T-cell (primary cell): ENCODE results near the gene ABCB9. TPM values are rescaled to one million over a fixed set of nuclear protein-coding genes. Genes with fewer than 3 reads are reported as not detected.

Experiments used
- ATAC-seq, 4 experiments: fragments of 200-7000 bp in 3 of 4; fragments of 150-1000 bp in 1 of 4; cut with Tn5 transposase; replicated peaks in 1 of 4; 1 replicate in 3 of 4; 2 replicates in 1 of 4; pipeline ENCODE4 v1.10.0; 2021; ENCODE audit warnings: moderate library complexity in 3 of 4, mild to moderate bottlenecking in 2 of 4, moderate number of reproducible peaks in 1 of 4
- CTCF ChIA-PET, 2 donors: fragments of 300-600 bp; sonication (Branson Sonifier 250); formaldehyde crosslinking; loops; one replicate each; lab custom pipeline; 2022; ENCODE audit warnings: antibody characterized with exemption in 2 of 2; lab: Charles Lee
- POLR2A ChIA-PET, 2 donors: fragments of 300-600 bp; sonication (Branson Sonifier 250); formaldehyde crosslinking; loops; one replicate each; lab custom pipeline; 2022; ENCODE audit warnings: antibody characterized with exemption in 2 of 2; lab: Charles Lee
- DNase-seq, 35 experiments: peaks; one replicate each; pipeline versions ENCODE4 v3.0.0 to v3.0.0-alpha.2; 2013 to 2023
- H3K27ac ChIP-seq: one replicate; pipeline ENCODE4 v1.5.1; 2013; ENCODE audit warnings: low read length
- H3K27me3 ChIP-seq, 2 experiments: replicated peaks in 1 of 2; 1 replicate in 1 of 2; 2 replicates in 1 of 2; pipeline versions ENCODE4 v1.6.1 to v1.7.0; 2013; ENCODE audit warnings: low read length in 1 of 2, mixed read lengths in 1 of 2; ENCODE audit not compliant: control insufficient read depth in 2 of 2, insufficient read depth in 2 of 2; ENCODE audit errors: extremely low read depth in 1 of 2
- H3K36me3 ChIP-seq, 2 donors: 1 replicate in 1 of 2; 2 replicates in 1 of 2; pipeline versions ENCODE4 v1.6.1 to v1.7.0; 2013; ENCODE audit warnings: low read length in 1 of 2; ENCODE audit not compliant: control insufficient read depth in 2 of 2, insufficient read depth in 1 of 2; ENCODE audit errors: extremely low read depth in 1 of 2
- H3K4me1 ChIP-seq, 2 experiments: 1 replicate in 1 of 2; 2 replicates in 1 of 2; pipeline versions ENCODE4 v1.6.1 to v1.7.0; 2013; ENCODE audit warnings: low read length in 2 of 2, mixed read lengths in 1 of 2; ENCODE audit not compliant: insufficient read depth in 2 of 2, control insufficient read depth in 1 of 2; ENCODE audit errors: extremely low read depth in 1 of 2
- H3K4me3 ChIP-seq, 2 donors: 1 replicate in 1 of 2; 2 replicates in 1 of 2; pipeline versions ENCODE4 v1.5.1 to v1.7.0; 2013; ENCODE audit warnings: mild to moderate bottlenecking in 2 of 2, low read length in 1 of 2, moderate library complexity in 1 of 2; ENCODE audit not compliant: control insufficient read depth in 1 of 2; ENCODE audit errors: extremely low read depth in 1 of 2
- H3K9me3 ChIP-seq: 2 replicates; pipeline ENCODE4 v1.7.0; 2013
- H3K27ac Mint-ChIP-seq, 2 donors: one replicate each; pipeline ENCODE4 v1.8.0; 2020 to 2021; ENCODE audit warnings: mild to moderate bottlenecking in 2 of 2, mixed read lengths in 2 of 2
- H3K27me3 Mint-ChIP-seq, 2 donors: one replicate each; pipeline ENCODE4 v1.8.0; 2021 to 2022; ENCODE audit warnings: mixed read lengths in 2 of 2
- H3K36me3 Mint-ChIP-seq: one replicate; pipeline ENCODE4 v1.8.0; 2021; ENCODE audit warnings: mixed read lengths
- H3K4me1 Mint-ChIP-seq, 3 donors: one replicate each; pipeline ENCODE4 v1.8.0; 2020 to 2022; ENCODE audit warnings: mixed read lengths in 3 of 3, mild to moderate bottlenecking in 1 of 3
- H3K4me3 Mint-ChIP-seq, 3 donors: one replicate each; pipeline ENCODE4 v1.8.0; 2020 to 2022; ENCODE audit warnings: mild to moderate bottlenecking in 3 of 3, mixed read lengths in 3 of 3, moderate library complexity in 3 of 3
- H3K9me3 Mint-ChIP-seq, 3 donors: one replicate each; pipeline ENCODE4 v1.8.0; 2020 to 2022; ENCODE audit warnings: mixed read lengths in 3 of 3
- WGBS: methylation state at CpG from one replicate; pipeline ENCODE4 v1.1.5; 2013; ENCODE audit warnings: missing lambda C conversion rate; ENCODE audit not compliant: insufficient coverage; 5-methylcytosine and 5-hydroxymethylcytosine counted together
- total RNA-seq, 35 experiments: library from RNA in 6 of 35; stranded (reverse) in 6 of 35; fragments of 120-200 nt in 1 of 35; gene quantifications; one replicate each; pipeline versions ENCODE4 v1.2.1 to v1.2.4 and lab custom pipeline; 2013 to 2026

Gene ABCB9
- total RNA-seq, 5 donors from 2014 or later (not counting 1 experiment from before 2014, with no cell fraction given) = 5.6 to 7.2 (median 6.1) TPM

DNA sequence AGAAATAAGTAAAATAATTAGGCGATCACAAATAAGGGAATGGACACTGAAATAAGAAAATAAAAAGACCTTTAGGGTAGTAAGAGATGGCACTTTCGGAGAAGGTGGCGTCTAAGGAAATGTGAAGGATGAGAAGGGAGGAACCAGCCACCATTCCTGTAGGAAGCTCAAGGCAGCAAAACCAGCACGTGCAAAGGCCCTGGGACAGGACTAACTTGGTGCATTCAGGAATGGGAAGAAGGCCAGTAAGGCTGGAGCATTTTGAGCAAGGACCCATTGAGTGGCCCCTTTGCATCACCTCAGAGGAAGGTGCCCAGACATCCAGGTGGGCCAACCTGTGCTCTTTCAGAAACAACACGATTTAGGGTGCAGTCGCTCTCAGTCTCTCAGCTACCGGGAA is 69.6 kb downstream of the ABCB9 start:
- Histone ChIP-seq H3K36me3 (no peaks in the 10 kb centered on the region), H3K27me3 (no peaks in the 10 kb centered on the region), H3K9me3 (no peaks in the 10 kb centered on the region), H3K27ac (peak overlapping the region; percentile 93), H3K4me1 (peaks cover 41 to 80% of the 10 kb centered on the region in 2 experiments), H3K4me3 (peak overlapping the region in 1 of 2 donors; percentile 76)
- Mint-ChIP-seq H3K36me3 (no peaks in the 10 kb centered on the region), H3K27ac (peak overlapping the region; percentile 90 to 92), H3K4me3 (peak overlapping the region; percentile 90 to 94 (median 93)), H3K9me3 (peaks cover 0 to 5% (median 0%) of the 10 kb centered on the region in 3 donors), H3K4me1 (peaks cover 88 to 93% (median 89%) of the 10 kb centered on the region in 3 donors), H3K27me3 (no peaks in the 10 kb centered on the region)
- WGBS = 96% methylated on average over 4 of the region's 7 CpGs
- ChIA-PET CTCF (interaction anchor here in 1 of 2 donors (2.8 kb wide), 1 partner anchor 8 kb away, joined by 20 read pairs; no protein-coding TSS in a partner anchor), POLR2A (interaction anchor here in 1 of 2 donors (0.6 kb wide), 1 partner anchor 526 kb away, joined by 3 read pairs; no protein-coding TSS in a partner anchor)
- no peak for ATAC-seq
- DNase-seq = no peak

DNA sequence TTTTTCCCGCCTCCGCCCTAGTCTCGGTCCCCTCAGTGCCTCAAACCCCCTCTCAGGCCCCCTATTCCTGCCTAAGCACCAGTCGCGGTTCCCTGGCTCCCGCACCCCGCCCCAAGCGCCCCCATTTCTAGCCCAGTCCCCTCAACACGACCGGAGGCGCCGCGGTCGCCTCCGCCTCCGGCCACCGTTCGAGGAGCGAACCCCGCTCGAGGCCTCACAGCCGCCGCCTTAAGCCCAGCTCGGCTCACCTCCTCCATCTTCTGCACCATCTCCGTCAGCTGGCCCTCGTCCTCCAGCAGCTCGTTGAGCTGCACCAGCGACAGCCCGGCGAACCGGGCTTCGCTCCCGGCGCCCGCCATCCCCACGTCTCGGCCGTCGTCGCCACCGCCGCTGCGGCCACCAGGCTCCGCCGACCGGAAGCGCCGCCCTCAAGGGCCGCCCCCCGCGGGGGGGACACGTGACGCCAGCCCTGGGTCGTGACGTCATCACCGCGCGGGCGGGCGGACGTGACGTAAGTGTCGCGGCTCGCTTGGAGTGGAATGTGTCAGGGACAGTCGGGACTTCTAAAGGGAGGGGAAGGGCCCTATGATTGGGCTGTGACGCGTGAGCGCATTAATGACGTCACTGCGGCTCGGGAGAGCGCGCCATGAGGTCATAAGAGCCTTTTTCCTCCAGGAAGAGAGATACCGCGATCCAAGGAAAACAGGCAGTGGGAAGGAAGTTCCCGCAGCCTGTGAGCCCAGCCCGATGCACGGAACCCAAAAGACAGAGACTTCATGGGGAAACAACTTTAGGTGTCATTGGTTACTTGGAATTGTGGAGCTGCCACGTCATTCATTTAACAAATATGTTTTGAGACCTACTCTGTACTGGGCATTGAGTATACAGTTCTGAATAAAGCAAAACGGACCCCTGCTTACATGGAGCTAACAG is 70.3 kb downstream of the ABCB9 start, which contains the start of gene VPS37B:
Gene VPS37B, minus strand, starts transcription at position 421 of the 933 bp plus-strand sequence. Its CDS starts 62 bp downstream, at position 359.
- no peaks in the 10 kb centered on the region for H3K27me3 ChIP-seq
- H3K27ac ChIP-seq = peak within 1 kb of the TSS; percentile 93
- Mint-ChIP-seq H3K4me3 (peak within 1 kb of the TSS; percentile 90 to 94 (median 93)), H3K4me1 (peaks cover 90 to 94% (median 90%) of the 10 kb centered on the region in 3 donors), H3K36me3 (no peaks in the 10 kb centered on the region), H3K27me3 (no peaks in the 10 kb centered on the region), H3K9me3 (peaks cover 0 to 5% (median 0%) of the 10 kb centered on the region in 3 donors), H3K27ac (peak within 1 kb of the TSS; percentile 90 to 92)
- H3K4me1 ChIP-seq = peaks cover 41 to 78% of the 10 kb centered on the region in 2 experiments
- ATAC-seq (peak; percentile 55 to 77 (median 59)), DNase-seq (peak; percentile 68 to 95 (median 88))
- H3K36me3 ChIP-seq = no peaks in the 10 kb centered on the region
- ChIA-PET POLR2A (interaction anchor here in 1 of 2 donors (0.6 kb wide), 1 partner anchor 526 kb away, joined by 3 read pairs; no protein-coding TSS in a partner anchor), CTCF (interaction anchor here in 1 of 2 donors (0.6 kb wide), 1 partner anchor 96 kb away, joined by 6 read pairs; no protein-coding TSS in a partner anchor)
- WGBS = 4% methylated on average over 76 of the region's 81 CpGs
- H3K9me3 ChIP-seq = no peaks in the 10 kb centered on the region
- H3K4me3 ChIP-seq = peak within 1 kb of the TSS; percentile 76 to 81

DNA sequence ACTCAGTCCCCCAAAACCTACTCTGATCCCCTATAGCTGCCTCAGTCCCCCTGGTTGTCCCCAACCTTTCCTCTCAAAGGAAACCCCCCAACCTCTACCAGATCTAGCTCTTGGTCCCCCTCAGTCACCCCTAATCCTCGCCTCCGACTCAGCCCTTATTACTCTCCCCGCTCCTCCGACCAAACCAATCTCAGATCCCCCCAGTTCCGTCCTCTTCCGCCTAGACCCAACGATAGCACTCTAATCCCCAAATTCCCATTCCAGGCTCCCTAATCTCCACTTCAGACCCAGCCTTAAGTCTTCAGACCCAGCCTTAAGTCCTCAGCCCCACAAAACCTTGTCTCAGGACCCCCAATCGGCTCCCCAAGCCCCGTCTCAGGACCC is 71.0 kb downstream of the ABCB9 start:
- Mint-ChIP-seq H3K4me1 (peaks cover 92 to 95% (median 94%) of the 10 kb centered on the region in 3 donors), H3K4me3 (peak overlapping the region; percentile 90 to 94 (median 93)), H3K9me3 (peaks cover 0 to 5% (median 0%) of the 10 kb centered on the region in 3 donors), H3K27ac (peak overlapping the region; percentile 90 to 92), H3K36me3 (no peaks in the 10 kb centered on the region), H3K27me3 (no peaks in the 10 kb centered on the region)
- CTCF ChIA-PET = interaction anchor here in 1 of 2 donors (0.6 kb wide), 1 partner anchor 96 kb away, joined by 6 read pairs; no protein-coding TSS in a partner anchor
- peaks cover 42 to 76% of the 10 kb centered on the region in 2 experiments for H3K4me1 ChIP-seq
- 30% methylated on average over 9 of the region's 9 CpGs for WGBS
- POLR2A ChIA-PET = no interaction called here
- H3K27ac ChIP-seq = peak overlapping the region; percentile 93
- no peak for ATAC-seq
- DNase-seq = peak in 1 of 35 experiments; percentile 33
- peak overlapping the region; percentile 76 to 81 for H3K4me3 ChIP-seq
- H3K9me3 ChIP-seq = no peaks in the 10 kb centered on the region
- H3K27me3 ChIP-seq = no peaks in the 10 kb centered on the region
- no peaks in the 10 kb centered on the region for H3K36me3 ChIP-seq

DNA sequence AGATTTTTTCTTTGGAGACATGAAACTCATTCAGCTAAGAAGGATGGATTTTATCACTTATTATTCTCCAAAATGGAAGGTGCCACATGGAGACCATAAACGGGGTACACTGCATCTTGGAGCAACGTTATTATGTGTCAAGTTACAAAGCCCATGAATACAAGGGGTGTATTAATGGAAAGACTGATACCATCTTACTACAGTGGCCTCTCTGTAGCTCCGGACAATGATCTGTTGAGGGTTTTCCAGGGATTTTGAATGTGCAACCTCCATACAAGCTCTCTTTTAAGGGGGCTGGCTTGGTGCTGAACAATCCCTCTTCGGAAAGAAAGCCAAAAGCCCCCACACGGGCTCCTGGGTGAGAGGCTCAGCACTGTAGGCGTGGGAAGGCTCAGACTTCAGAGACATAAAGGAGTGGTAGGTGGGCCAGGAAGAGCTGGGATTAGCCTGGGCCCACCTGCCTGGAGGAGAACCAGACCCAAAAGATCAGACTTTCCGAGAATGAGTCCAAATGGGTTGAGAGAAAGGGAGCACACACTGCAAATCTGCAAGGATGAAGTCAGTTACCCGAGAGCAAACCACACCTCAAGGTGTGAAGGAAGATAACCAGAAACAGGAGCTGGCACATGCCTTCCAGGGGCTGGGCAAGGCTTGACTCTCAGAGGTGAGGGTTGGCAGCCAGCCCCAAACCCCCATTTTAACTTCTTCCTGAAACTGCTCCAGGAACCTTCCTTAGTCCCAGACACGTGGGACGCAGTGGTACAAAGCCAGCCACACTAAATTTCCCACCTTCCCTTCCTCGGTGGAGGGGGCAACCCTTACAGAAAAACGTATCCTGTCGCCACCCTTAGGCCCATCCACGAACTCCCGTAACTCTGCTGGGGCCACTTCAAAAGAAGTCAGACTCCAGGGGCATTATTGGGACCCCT is 71.8 kb downstream of the ABCB9 start:
- no peaks in the 10 kb centered on the region for H3K36me3 ChIP-seq
- Mint-ChIP-seq H3K36me3 (no peaks in the 10 kb centered on the region), H3K9me3 (peaks cover 0 to 5% (median 0%) of the 10 kb centered on the region in 3 donors), H3K4me1 (peaks cover 90 to 95% (median 93%) of the 10 kb centered on the region in 3 donors), H3K27ac (peak overlapping the region; percentile 90 to 92), H3K4me3 (peak overlapping the region; percentile 90 to 94 (median 93)), H3K27me3 (no peaks in the 10 kb centered on the region)
- H3K27me3 ChIP-seq = no peaks in the 10 kb centered on the region
- peak overlapping the region; percentile 76 to 81 for H3K4me3 ChIP-seq
- ATAC-seq (no peak), DNase-seq (peak in 9 of 35 experiments; percentile 13 to 63 (median 32))
- WGBS = 45% methylated on average over 10 of the region's 15 CpGs
- peaks cover 38 to 76% of the 10 kb centered on the region in 2 experiments for H3K4me1 ChIP-seq
- ChIA-PET POLR2A (interaction anchor here (0.9 to 1.3 kb wide), 3 partner anchors 12 to 22 kb away, joined by 3 to 4 read pairs (median 3); no protein-coding TSS in a partner anchor), CTCF (interaction anchor here in 1 of 2 donors (0.7 kb wide), 2 partner anchors 12 to 14 kb away, joined by 3 to 7 read pairs; no protein-coding TSS in a partner anchor)
- H3K9me3 ChIP-seq = no peaks in the 10 kb centered on the region
- H3K27ac ChIP-seq = peak overlapping the region; percentile 93

DNA sequence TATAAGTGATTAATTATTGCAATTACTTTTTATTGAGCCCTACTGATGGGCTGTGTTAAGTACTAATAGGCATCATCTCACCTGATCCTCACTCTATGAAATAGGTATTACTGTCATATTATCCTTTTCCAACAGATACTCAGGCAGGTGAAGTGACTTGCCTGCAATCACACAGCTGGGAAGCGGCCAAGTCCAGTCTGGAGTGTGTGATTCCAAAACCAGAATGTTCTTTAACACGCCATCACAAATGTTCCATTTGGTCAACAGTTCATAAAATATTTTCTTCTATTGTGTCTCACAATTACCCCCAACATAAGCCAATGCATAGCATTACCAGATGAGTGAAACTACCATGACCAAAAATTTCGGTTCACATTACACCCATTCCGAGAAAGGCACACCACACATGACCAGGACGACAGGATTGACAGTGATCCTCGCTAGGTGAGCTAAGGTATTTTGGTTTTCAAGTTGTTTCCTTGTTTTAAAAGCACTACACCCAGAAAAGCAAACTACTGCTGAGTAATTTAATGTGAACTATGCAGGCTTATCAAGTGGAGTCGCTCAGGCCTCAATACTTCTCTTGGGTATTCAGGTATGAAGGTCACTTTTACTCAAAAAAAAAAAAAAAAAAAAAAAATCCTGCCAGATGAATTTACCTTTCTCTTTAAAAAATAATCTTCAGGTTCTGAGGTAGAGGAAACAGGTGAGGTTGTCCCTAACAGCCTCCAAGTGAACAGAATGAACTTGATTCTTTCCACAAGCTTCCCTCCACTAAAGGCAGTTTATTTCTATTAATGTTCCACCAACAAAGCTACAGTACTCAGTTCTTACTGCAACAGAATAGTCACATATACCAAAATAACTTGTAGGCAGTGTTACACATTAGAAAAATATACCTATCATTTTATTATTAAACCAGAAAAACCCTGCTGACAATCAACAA is 72.8 kb downstream of the ABCB9 start:
- Histone ChIP-seq H3K27ac (peak overlapping the region; percentile 93), H3K4me1 (peaks cover 39 to 77% of the 10 kb centered on the region in 2 experiments), H3K4me3 (no peak overlapping the region), H3K36me3 (no peaks in the 10 kb centered on the region), H3K27me3 (no peaks in the 10 kb centered on the region), H3K9me3 (no peaks in the 10 kb centered on the region)
- H3K27me3 Mint-ChIP-seq = no peaks in the 10 kb centered on the region
- DNase-seq (no peak), ATAC-seq (no peak)
- peak overlapping the region; percentile 90 to 94 (median 93) for H3K4me3 Mint-ChIP-seq
- no CpG with 5 or more reads among the region's 7 CpGs for WGBS
- H3K36me3 Mint-ChIP-seq = no peaks in the 10 kb centered on the region
- ChIA-PET POLR2A (interaction anchor here (0.7 to 1.3 kb wide), 5 partner anchors 11 to 259 kb away, joined by 3 to 4 read pairs (median 4); no protein-coding TSS in a partner anchor), CTCF (interaction anchor here in 1 of 2 donors (0.7 kb wide), 3 partner anchors 11 to 21 kb away, joined by 3 to 7 read pairs (median 3); no protein-coding TSS in a partner anchor)
- peaks cover 91 to 95% (median 93%) of the 10 kb centered on the region in 3 donors for H3K4me1 Mint-ChIP-seq
- H3K27ac Mint-ChIP-seq = peak overlapping the region; percentile 42 to 92
- peaks cover 0 to 5% (median 0%) of the 10 kb centered on the region in 3 donors for H3K9me3 Mint-ChIP-seq
